Stomach smooth muscle (tissue), 2 donors: ENCODE measurements around the gene PPP1R37.

ENCODE experiments used
- H3K27ac ChIP-seq: one replicate; pipeline ENCODE4 v1.7.0; 2013; ENCODE audit warnings: mild to moderate bottlenecking, low read length, inconsistent platforms
- H3K27me3 ChIP-seq, 2 donors: one replicate each; pipeline ENCODE4 v1.7.0; 2013; ENCODE audit warnings: low read length in 2 of 2; ENCODE audit not compliant: insufficient read depth in 2 of 2, control insufficient read depth in 1 of 2
- H3K36me3 ChIP-seq, 2 donors: one replicate each; pipeline ENCODE4 v1.7.0; 2013; ENCODE audit warnings: low read length in 2 of 2; ENCODE audit not compliant: control insufficient read depth in 2 of 2, insufficient read depth in 2 of 2
- H3K4me1 ChIP-seq: one replicate; pipeline ENCODE4 v1.7.0; 2013; ENCODE audit warnings: low read length; ENCODE audit not compliant: control insufficient read depth, insufficient read depth
- H3K4me3 ChIP-seq, 2 donors: one replicate each; pipeline ENCODE4 v1.7.0; 2013; ENCODE audit warnings: low read length in 2 of 2
- H3K9ac ChIP-seq, 2 donors: one replicate each; pipeline ENCODE4 v1.7.0; 2013; ENCODE audit warnings: low read length in 2 of 2, mild to moderate bottlenecking in 1 of 2
- H3K9me3 ChIP-seq, 2 donors: one replicate each; pipeline ENCODE4 v1.7.0; 2013; ENCODE audit warnings: low read length in 2 of 2; ENCODE audit not compliant: control insufficient read depth in 2 of 2
- donor health status: healthy.
- donor health status: Pancreatic carcinoma.

The PPP1R37 gene

DNA sequence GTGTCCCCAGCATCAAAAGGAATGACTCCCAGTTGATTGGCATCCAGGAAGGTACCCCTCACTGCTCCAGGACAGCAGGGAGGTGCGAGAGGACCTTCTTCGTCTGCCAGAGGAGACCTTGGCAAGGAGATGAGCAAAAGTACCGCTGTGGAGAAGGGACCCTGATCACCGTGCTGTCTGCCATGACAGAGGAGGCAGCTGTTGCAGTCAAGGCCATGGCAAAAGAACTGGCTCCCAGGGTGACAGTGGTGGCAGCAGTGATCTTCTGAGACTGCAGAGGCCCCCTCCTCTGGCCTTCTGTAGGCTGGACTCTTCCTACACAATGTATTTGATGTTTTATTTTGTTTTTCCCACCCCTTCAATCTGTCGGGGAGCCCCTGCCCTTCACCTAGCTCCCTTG, 35.8 kb downstream of the PPP1R37 start:
- peaks cover 2 to 3% of the 10 kb centered on the region in 2 donors for H3K36me3 ChIP-seq
- no peak overlapping the region for H3K27ac ChIP-seq
- H3K4me3 ChIP-seq = no peak overlapping the region
- H3K4me1 ChIP-seq = no peaks in the 10 kb centered on the region
- no peaks in the 10 kb centered on the region for H3K9me3 ChIP-seq
- H3K27me3 ChIP-seq = no peaks in the 10 kb centered on the region
- no peak overlapping the region for H3K9ac ChIP-seq

DNA sequence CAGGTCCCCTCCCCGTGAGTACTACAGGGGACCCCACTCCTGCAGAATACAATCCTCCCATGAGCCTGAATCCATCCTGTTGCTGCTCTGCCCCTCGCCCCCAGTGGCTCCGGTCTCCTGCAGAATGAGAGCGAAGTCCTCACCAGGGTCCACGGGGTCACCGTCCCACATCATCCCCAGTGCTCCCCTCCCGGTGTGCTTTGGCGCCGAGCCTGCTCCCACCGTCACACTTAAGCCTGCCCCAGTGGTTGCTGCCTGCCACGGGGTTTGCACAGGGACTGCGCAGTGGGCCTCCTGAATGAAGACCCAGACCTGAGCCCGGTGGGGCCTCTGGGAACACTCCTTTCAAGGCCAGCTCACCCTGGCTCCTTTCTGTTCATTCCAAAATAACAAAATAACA, 37.3 kb downstream of the PPP1R37 start:
- Histone ChIP-seq H3K27ac (no peak overlapping the region), H3K9me3 (no peaks in the 10 kb centered on the region), H3K36me3 (peaks cover 2 to 3% of the 10 kb centered on the region in 2 donors), H3K27me3 (no peaks in the 10 kb centered on the region), H3K4me1 (no peaks in the 10 kb centered on the region), H3K4me3 (no peak overlapping the region), H3K9ac (no peak overlapping the region)

DNA sequence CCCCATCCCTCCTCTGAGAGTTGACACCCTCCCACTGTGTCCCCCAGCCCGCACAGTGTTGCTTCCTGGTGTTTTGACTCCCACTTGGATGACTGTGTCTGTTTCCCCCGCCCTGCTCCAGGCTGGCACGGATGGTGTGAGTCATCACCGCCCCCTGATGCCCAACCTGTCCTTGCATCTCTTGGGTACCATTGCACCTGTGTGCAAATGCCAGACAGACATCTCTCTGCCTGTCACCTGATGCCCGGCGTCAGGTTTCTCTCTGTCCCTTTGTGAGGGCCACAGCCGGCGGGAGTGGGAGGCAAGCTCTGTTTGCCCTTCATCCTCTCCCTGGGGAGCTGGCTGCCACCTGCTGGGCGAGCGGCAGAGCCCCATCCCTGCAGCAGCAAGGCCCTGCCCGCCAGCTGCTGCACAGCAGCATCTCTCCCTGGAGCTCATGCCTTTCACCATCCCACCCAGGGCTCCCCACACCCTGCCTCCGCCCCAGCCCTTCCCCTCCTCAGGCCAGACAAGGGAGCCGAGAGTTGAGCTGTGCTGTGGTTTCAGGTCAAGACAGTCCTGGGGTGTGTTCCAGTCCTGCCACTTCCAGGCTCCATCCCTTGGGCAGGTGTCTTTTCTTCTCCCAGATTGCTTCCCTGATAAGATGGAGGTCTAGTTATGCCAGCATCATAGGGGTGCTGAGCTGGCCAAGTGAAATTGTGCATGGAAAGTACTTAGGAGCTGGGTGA, 38.1 kb downstream of the PPP1R37 start:
- H3K9me3 ChIP-seq = no peaks in the 10 kb centered on the region
- H3K27ac ChIP-seq = no peak overlapping the region
- no peak overlapping the region for H3K4me3 ChIP-seq
- H3K36me3 ChIP-seq = peaks cover 2 to 3% of the 10 kb centered on the region in 2 donors
- H3K4me1 ChIP-seq = no peaks in the 10 kb centered on the region
- no peak overlapping the region for H3K9ac ChIP-seq
- no peaks in the 10 kb centered on the region for H3K27me3 ChIP-seq

DNA sequence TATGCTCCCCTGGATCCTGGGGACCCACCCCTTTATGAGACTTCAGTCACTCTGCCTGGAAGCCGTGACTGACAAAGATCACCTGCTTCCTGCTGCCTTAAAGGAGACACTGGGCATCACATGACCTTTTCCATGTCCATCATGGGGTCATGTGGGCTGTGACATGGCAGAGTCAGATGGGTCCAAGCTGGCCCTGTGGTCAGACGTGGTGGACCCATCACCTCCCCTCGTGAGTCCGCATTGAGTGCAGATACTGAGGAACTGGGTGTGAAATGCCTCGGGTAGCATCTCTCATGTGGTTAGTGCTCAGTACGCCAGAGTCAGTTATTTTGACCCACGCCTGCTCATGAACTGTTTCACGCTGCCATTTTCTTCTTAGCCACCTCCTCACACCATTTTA, 40.7 kb downstream of the PPP1R37 start:
- peaks cover 16% of the 10 kb centered on the region for H3K4me1 ChIP-seq
- no peaks in the 10 kb centered on the region for H3K9me3 ChIP-seq
- H3K27ac ChIP-seq = no peak overlapping the region
- H3K36me3 ChIP-seq = peaks cover 2% of the 10 kb centered on the region in 2 donors
- no peak overlapping the region for H3K9ac ChIP-seq
- H3K27me3 ChIP-seq = no peaks in the 10 kb centered on the region
- no peak overlapping the region for H3K4me3 ChIP-seq

DNA sequence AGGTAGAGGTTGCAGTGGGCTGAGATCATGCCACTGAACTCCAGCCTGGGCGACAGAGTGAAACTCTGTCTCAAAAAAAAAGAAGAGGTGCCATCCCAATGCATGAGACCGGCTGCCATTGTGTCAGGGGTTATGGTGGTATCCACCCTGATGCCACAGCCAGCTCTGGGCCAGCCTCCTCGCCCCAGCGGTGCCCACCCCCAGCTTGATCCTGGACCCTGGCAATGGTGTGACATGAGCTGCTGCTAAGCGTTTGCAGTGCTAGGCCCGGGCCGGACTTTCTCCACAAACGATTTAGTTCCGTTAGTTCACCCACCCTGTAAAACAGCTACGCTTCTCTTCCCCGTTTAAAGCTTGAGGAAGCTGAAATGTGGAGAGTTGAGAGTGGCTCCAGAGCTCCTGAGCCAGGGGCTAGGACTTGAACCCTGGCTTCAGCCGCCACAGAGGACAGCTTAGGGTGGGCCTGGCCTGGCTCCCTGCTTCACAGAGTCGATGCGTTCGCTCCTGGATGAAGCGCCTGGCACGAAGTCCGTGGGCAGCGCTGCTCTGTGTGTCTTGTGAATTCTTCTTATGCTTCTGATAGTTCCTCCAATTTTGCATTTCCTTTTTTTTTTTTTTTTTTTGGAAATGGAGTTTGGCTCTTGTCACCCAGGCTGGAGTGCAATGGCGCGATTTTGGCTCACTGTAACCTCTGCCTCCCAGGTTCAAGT, 42.4 kb downstream of the PPP1R37 start:
- H3K4me3 ChIP-seq = no peak overlapping the region
- H3K4me1 ChIP-seq = peaks cover 16% of the 10 kb centered on the region
- H3K36me3 ChIP-seq = peaks cover 0 to 2% of the 10 kb centered on the region in 2 donors

DNA sequence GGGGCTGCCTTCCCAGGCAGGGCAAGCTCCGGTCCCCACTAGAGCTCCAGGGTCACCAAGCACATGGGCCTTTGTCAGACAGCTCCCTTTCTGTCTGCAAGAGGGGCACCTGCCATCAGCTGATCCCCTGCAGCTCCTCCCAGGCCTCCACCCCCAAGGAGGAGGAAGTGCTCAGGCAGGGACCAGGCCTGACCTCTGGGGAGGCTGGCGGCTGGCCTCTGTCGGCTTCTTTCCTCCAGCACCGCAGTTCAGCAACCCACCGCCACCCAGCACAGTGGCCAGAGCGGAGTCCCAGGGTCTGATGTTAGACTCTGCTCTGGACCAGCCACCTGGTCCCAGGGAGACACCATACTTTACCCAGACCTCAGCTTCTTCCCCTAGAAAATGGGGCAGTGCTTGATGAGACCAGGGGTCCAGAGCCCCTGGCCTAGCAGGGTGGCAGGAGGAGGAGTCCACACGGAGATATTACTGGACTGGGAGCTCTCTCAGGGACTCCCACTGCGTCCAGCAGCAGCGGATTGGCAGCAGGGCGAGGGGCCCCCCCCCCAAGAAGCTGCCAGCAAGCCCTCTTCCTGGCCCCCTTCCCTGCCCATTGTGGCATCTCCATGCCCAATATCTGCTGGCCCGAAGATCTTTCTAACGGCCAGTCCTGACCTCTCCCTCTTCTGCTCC, 43.7 kb downstream of the PPP1R37 start:
- Histone ChIP-seq H3K27me3 (no peaks in the 10 kb centered on the region), H3K9ac (peak overlapping the region in 1 of 2 donors; percentile 55), H3K27ac (peak overlapping the region; percentile 53), H3K9me3 (no peaks in the 10 kb centered on the region), H3K36me3 (peaks cover 0 to 5% of the 10 kb centered on the region in 2 donors), H3K4me1 (peaks cover 16% of the 10 kb centered on the region), H3K4me3 (peak overlapping the region in 1 of 2 donors; percentile 55)

More for the DNA sequence above, 42.4 kb downstream of the PPP1R37 start:
- Histone ChIP-seq H3K27ac (no peak overlapping the region), H3K9me3 (no peaks in the 10 kb centered on the region), H3K27me3 (no peaks in the 10 kb centered on the region), H3K9ac (no peak overlapping the region)

DNA sequence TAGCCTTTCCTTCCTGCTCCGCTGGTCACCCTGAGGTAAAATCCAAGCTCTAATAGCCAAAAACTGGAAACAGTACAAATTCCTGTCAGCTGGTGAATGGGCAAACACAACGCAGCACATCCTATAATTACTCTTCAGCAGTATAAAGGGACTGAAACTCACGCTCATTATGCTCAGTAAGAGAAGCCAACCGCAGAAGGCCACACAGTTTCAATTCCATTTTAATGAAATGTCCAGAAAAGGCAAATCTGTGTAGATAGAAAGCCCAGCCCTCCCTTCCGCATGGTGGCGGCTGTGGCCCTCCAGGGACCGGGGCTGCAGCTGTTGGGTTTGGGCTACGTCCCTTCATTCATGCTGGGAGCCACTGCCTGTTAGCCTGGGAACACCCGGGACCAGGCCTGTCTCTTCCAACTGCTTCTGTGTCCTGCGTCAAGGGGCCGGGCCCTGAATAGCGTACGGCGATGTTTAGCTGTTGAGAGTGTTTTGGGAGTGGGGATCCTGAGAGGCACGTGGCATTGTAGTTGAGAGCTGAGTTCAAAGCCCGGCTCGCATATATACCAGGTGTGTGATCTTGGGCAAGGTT, 44.3 kb downstream of the PPP1R37 start:
- Histone ChIP-seq H3K4me1 (peaks cover 16% of the 10 kb centered on the region), H3K9ac (peak overlapping the region in 1 of 2 donors; percentile 55), H3K9me3 (no peaks in the 10 kb centered on the region), H3K4me3 (peak overlapping the region; percentile 27 to 55), H3K27me3 (no peaks in the 10 kb centered on the region), H3K36me3 (peaks cover 3 to 8% of the 10 kb centered on the region in 2 donors), H3K27ac (peak overlapping the region; percentile 53)

DNA sequence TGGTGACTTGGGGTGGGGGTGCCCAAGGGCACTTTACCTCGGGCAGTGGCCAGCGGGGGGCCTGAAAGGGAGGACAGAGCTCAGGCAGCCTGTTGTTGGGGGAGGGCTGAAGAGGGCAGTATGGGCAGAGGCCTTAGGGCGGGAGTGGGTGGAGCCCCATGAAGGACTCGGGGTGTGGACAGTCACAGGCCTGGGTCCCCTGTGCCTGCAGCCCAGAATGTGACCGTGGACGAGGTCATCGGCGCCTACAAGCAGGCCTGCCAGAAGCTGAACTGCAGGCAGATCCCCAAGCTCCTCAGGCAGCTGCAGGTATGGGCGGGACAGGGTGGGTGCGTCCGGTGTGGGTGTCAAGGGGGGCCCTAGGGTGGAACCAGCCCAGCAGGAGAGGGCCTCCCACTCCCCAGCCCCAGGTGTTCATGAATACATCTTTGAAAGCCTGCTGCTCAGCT, 45.3 kb downstream of the PPP1R37 start:
- H3K9me3 ChIP-seq = no peaks in the 10 kb centered on the region
- no peaks in the 10 kb centered on the region for H3K27me3 ChIP-seq
- H3K36me3 ChIP-seq = peaks cover 4 to 16% of the 10 kb centered on the region in 2 donors
- H3K27ac ChIP-seq = no peak overlapping the region
- no peak overlapping the region for H3K4me3 ChIP-seq
- peaks cover 16% of the 10 kb centered on the region for H3K4me1 ChIP-seq
- no peak overlapping the region for H3K9ac ChIP-seq

DNA sequence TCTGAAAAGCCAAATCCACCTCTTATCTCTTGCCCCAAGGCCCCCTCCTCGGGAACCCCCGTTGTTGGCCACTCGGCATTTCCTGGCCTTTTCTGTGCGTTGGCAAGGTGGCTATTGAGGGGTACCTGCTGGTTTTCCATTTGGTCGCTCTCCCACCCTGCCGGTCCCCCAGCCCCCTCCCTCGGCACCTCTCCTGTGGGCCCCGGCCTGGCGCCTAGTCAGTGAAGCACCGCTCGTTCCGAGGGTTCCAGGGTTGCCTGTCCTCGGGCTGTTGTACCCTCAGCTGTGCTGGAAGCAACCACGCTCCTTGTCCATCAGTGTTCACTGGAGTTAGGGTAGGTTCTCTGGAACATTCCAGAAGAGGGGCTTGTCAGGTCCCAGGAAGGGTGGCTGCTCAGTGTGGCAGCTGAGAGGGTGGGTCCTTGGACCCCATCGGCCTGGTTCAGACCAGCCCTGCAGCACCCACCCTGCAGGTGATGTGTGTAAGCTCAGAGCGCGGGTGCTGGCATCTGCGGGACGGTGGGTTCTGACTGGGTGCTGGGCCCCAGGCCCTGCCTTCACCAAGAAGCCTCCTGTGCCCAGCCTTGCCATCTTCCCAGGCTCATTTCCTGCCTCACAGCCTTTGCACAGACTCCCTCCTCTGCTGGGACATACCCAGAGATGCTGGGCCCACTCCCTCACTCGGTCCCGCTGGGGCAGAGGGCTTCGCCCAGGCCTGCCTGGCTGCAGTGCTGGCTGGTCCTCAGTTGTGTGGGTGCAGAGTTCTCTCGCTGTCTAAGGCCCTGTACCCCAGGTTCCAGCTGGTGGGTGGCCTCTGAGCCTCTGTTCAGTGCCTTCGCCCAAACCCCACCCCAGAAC, 46.5 kb downstream of the PPP1R37 start:
- H3K27me3 ChIP-seq = no peaks in the 10 kb centered on the region
- peaks cover 16% of the 10 kb centered on the region for H3K4me1 ChIP-seq

DNA sequence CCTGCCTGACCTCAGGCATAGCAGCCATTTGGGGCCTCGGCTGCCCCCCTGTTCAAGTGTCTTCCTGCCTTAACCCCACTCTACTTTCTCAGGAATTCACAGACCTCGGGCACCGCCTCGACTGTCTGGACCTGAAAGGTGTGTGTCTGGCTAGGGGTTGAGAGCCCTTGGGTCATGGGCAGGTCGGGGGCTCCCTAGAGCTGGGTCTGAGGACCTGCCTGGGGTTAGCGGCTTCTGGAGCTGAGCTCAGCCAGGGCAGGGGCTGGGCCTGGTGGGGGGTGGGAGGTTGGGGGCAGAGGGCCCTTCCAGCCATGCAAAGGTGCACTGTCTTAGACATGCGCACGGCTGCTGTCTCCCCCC, 47.1 kb downstream of the PPP1R37 start:
- peaks cover 4 to 24% of the 10 kb centered on the region in 2 donors for H3K36me3 ChIP-seq
- H3K4me3 ChIP-seq = no peak overlapping the region
- peaks cover 16% of the 10 kb centered on the region for H3K4me1 ChIP-seq
- H3K9me3 ChIP-seq = no peaks in the 10 kb centered on the region
- no peak overlapping the region for H3K9ac ChIP-seq
- no peaks in the 10 kb centered on the region for H3K27me3 ChIP-seq
- no peak overlapping the region for H3K27ac ChIP-seq

More for the DNA sequence above, 46.5 kb downstream of the PPP1R37 start:
- no peak overlapping the region for H3K9ac ChIP-seq
- peaks cover 4 to 19% of the 10 kb centered on the region in 2 donors for H3K36me3 ChIP-seq
- no peak overlapping the region for H3K27ac ChIP-seq
- H3K9me3 ChIP-seq = no peaks in the 10 kb centered on the region
- no peak overlapping the region for H3K4me3 ChIP-seq
